Ovary (tissue), 9 donors: ENCODE data around the gene EGFLAM. TPM values are rescaled to one million over a fixed set of nuclear protein-coding genes. Genes with fewer than 3 reads are reported as not detected.

Source experiments
- DNase-seq, 5 donors: peaks; one replicate each; pipeline ENCODE4 v3.0.0-alpha.2; 2019 to 2020
- H3K27ac ChIP-seq, 2 donors: fragments of 200-600 bp; one replicate each; pipeline versions ENCODE4 v1.5.1 to v1.8.0; 2019 to 2022
- H3K27me3 ChIP-seq: fragments of 200-600 bp; one replicate; pipeline ENCODE4 v1.8.0; 2022
- H3K36me3 ChIP-seq: fragments of 200-600 bp; sonication (generic); one replicate; pipeline ENCODE4 v1.5.1; 2019
- H3K4me1 ChIP-seq: one replicate; pipeline ENCODE4 v1.8.1; 2013; ENCODE audit warnings: mild to moderate bottlenecking, moderate library complexity; ENCODE audit not compliant: insufficient read depth
- H3K4me3 ChIP-seq: fragments of 200-600 bp; sonication (generic); one replicate; pipeline ENCODE4 v1.5.1; 2017
- H3K9me3 ChIP-seq, 2 donors: fragments of 200-600 bp in 1 of 2; sonication (generic) in 1 of 2; one replicate each; pipeline versions ENCODE4 v1.5.1 to v1.8.1; 2013 to 2019; ENCODE audit warnings: mild to moderate bottlenecking in 1 of 2, moderate library complexity in 1 of 2
- EP300 ChIP-seq: sonication (generic); formaldehyde crosslinking; IDR thresholded peaks from one replicate; pipeline ENCODE4 v1.6.1; 2017; ENCODE audit warnings: antibody characterized with exemption
- POLR2A ChIP-seq: fragments of 450-650 bp; IDR thresholded peaks from one replicate; pipeline ENCODE4 v1.6.1; 2017; ENCODE audit warnings: antibody characterized with exemption, mild to moderate bottlenecking, moderate library complexity
- WGBS, 3 donors: extraction: QIAGEN DNeasy Blood & Tissue Kit in 1 of 3; methylation state at CpG; one replicate each; pipeline versions ENCODE4 v1.1.5 to v1.1.7; 2013 to 2017; 5-methylcytosine and 5-hydroxymethylcytosine counted together
- intact Hi-C, 4 donors: fragments of 100-400 bp; cut with DNase I; formaldehyde crosslinking; loops; one replicate each; pipeline versions ENCODE4 v1.11.0 to v1.15.1; 2022 to 2023
- polyA plus RNA-seq, 2 donors: library from polyadenylated mRNA; stranded (reverse); fragments of 200-250 nt in 1 of 2; fragments of 350-450 nt in 1 of 2; fragmentation: Illumina TruSeq in 1 of 2; extraction: RNeasy Lipid Tissue Mini Kit (QIAGEN cat#74804) in 1 of 2; gene quantifications; one replicate each; pipeline ENCODE4 v1.2.3, GENCODE V29; 2013 to 2014
- total RNA-seq, 7 donors: library from RNA; depleted of rRNA in 2 of 7; stranded (reverse); fragments of >200 nt in 2 of 7; fragmentation: NEBNext Ultra II Directional in 3 of 7; extraction: Animal tissue kit (Norgen Biotek cat#: 25700) in 3 of 7; gene quantifications; one replicate each; pipeline versions ENCODE4 v1.1.0 to v1.2.4, GENCODE V29; 2016 to 2023
- TF ChIP-seq, protein P1 (sequence below), 3 donors: fragments of 450-650 bp in 2 of 3; fragments of 200-600 bp in 1 of 3; IDR thresholded peaks; one replicate each; pipeline versions ENCODE4 v1.5.1 to v1.8.0; 2016 to 2022; ENCODE audit warnings: antibody characterized with exemption in 3 of 3, mild to moderate bottlenecking in 1 of 3
- donor health status: DM: no; HTN: no; CAD: no; lungs with moderate emphysema.
- donor health status: DM: no; HTN: no; CAD: no.
- donor health status: Bipolar disorder and iron deficiency.
- donor health status: DM: yes; HTN: yes; CAD: no.
- donor health status: DM: no; HTN: no; CAD: no.
- donor health status: DM: yes; HTN: yes; CAD: no.

The EGFLAM gene
- total and polyA plus RNA-seq, 9 donors: 6.1 to 37.8 (median 17.1) TPM

GRCh38 chr5:38382898-38383297 is 124.5 kb downstream of the EGFLAM start:
- Histone ChIP-seq H3K27me3 (no peaks in the 10 kb centered on the region), H3K27ac (no peak overlapping the region), H3K36me3 (no peaks in the 10 kb centered on the region), H3K4me3 (no peak overlapping the region), H3K4me1 (peaks cover 3% of the 10 kb centered on the region), H3K9me3 (no peaks in the 10 kb centered on the region)
- no peak for TF ChIP-seq EP300
- TF ChIP-seq, protein P1, sequence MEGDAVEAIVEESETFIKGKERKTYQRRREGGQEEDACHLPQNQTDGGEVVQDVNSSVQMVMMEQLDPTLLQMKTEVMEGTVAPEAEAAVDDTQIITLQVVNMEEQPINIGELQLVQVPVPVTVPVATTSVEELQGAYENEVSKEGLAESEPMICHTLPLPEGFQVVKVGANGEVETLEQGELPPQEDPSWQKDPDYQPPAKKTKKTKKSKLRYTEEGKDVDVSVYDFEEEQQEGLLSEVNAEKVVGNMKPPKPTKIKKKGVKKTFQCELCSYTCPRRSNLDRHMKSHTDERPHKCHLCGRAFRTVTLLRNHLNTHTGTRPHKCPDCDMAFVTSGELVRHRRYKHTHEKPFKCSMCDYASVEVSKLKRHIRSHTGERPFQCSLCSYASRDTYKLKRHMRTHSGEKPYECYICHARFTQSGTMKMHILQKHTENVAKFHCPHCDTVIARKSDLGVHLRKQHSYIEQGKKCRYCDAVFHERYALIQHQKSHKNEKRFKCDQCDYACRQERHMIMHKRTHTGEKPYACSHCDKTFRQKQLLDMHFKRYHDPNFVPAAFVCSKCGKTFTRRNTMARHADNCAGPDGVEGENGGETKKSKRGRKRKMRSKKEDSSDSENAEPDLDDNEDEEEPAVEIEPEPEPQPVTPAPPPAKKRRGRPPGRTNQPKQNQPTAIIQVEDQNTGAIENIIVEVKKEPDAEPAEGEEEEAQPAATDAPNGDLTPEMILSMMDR (IDR thresholded peaks at IDR 0.05): peak; percentile 31 to 72 (median 66)
- intact Hi-C loops: no loop called here
- DNase-seq: peak; percentile 47 to 63 (median 52)
- WGBS, 3 donors: 28 to 43% (median 31%) methylated on average over 7 of the region's 7 CpGs

- 64 to 76% (median 68%) methylated on average over 3 of the region's 3 CpGs for WGBS, 3 donors
- H3K36me3 ChIP-seq: no peaks in the 10 kb centered on the region
- intact Hi-C loops: no loop called here
These were observed 125.3 kb downstream of the EGFLAM start for GRCh38 chr5:38383701-38384100.

GRCh38 chr5:38384396-38384795 is 126.0 kb downstream of the EGFLAM start:
- TF ChIP-seq, protein P1 (IDR thresholded peaks at IDR 0.05): no peak
- TF ChIP-seq EP300: no peak
- TF ChIP-seq POLR2A: no peak
- Histone ChIP-seq H3K27ac (no peak overlapping the region), H3K4me1 (peaks cover 1% of the 10 kb centered on the region), H3K27me3 (no peaks in the 10 kb centered on the region), H3K9me3 (no peaks in the 10 kb centered on the region), H3K4me3 (no peak overlapping the region), H3K36me3 (no peaks in the 10 kb centered on the region)
- WGBS, 3 donors: 90 to 93% (median 91%) methylated on average over 3 of the region's 3 CpGs
- no peak for DNase-seq
- intact Hi-C loops: no loop called here

More at GRCh38 chr5:38383701-38384100, 125.3 kb downstream of the EGFLAM start:
- TF ChIP-seq, protein P1 (IDR thresholded peaks at IDR 0.05): no peak
- TF ChIP-seq EP300 (no peak), POLR2A (no peak)
- DNase-seq: no peak
- Histone ChIP-seq H3K27me3 (no peaks in the 10 kb centered on the region), H3K4me3 (no peak overlapping the region), H3K9me3 (no peaks in the 10 kb centered on the region), H3K4me1 (peaks cover 3% of the 10 kb centered on the region), H3K27ac (no peak overlapping the region)

- no peak for DNase-seq
- 85% methylated on average over 2 of the region's 2 CpGs for WGBS, 3 donors
These were observed 128.8 kb downstream of the EGFLAM start for GRCh38 chr5:38387161-38387560.

More at GRCh38 chr5:38387161-38387560, 128.8 kb downstream of the EGFLAM start:
- H3K36me3 ChIP-seq: no peaks in the 10 kb centered on the region
- no peak overlapping the region for H3K4me3 ChIP-seq
- intact Hi-C loops: no loop called here
- no peaks in the 10 kb centered on the region for H3K4me1 ChIP-seq
- H3K9me3 ChIP-seq: no peaks in the 10 kb centered on the region
- no peak overlapping the region for H3K27ac ChIP-seq
- no peaks in the 10 kb centered on the region for H3K27me3 ChIP-seq
- TF ChIP-seq, protein P1 (IDR thresholded peaks at IDR 0.05): no peak
- TF ChIP-seq EP300 (no peak), POLR2A (no peak)
